ENCODE measurements around the gene NAV3.

The NAV3 gene

DNA sequence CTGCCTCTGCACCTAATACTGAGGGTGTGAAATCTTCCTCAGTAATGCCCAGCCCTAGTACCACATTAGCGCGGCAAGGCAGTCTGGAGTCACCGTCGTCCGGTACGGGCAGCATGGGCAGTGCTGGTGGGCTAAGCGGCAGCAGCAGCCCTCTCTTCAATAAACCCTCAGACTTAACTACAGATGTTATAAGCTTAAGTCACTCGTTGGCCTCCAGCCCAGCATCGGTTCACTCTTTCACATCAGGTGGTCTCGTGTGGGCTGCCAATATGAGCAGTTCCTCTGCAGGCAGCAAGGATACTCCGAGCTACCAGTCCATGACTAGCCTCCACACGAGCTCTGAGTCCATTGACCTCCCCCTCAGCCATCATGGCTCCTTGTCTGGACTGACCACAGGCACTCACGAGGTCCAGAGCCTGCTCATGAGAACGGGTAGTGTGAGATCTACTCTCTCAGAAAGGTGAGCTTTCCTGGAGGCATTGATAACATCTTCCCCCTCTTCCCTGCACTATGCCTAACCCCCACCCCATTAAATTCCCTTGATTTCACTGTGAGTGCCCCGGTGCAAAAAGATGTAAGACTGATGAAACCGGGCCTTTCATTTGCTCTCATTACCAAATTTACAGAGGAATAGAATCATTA is 291.4 kb downstream of the NAV3 start:
- DNase-seq: no peak

DNA sequence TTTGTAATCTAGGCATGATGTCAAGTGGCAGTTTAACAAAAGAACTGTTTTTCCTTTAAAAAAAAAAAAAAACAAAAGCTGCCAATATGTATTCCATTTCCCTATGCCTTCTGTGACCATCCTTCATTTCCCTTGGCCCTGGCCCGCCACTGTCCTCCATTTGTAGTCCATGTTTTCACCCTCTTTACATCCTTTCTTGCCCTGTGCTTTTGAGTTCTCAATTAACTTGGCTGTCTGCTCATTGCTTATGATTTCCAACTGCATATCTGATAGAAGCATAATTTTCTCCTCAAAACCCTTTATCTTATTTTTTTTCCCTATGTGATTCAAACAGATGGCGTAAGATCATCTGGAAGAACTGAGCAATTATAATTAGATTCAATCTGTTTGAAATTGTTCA is 297.5 kb downstream of the NAV3 start:
- DNase-seq: no peak

DNA sequence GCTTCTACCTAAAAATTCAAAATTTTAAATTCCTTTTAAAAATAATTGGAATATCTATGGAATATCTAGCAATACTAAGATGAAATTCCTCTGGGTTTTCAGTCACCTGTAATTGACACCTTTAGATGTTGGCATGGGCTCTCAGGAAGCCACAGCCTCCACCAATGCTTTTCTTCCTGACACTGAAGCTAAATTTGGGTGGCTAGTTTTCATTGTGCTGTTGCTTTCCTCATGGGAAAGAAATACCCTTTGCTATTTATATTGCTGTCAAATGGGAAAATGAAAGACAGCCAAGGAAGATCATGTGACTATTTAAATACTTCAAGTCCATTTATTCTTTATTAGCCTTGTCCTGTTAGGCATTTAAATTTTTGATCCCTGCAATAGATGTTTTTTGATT is 313.0 kb downstream of the NAV3 start:
- DNase-seq: no peak

DNA sequence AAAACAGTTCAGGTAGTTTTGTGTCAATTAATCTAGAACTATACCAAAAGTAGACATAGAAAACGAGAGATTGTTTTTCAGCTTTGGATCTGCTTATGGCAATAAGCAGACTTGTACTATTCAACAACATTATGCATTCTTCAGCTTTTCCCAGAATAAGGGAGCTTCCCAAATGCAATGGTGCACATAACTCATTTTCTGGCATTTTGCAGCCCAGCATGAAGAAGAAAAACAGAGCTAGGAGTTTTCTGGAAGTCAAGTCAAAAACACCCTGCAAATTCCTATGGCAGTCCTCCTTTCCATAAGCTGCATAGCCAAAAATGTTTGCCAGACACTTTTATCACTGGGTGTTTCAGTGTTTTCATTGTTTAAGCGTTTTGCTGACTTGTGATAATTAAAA is 314.7 kb downstream of the NAV3 start:
- DNase-seq: no peak

DNA sequence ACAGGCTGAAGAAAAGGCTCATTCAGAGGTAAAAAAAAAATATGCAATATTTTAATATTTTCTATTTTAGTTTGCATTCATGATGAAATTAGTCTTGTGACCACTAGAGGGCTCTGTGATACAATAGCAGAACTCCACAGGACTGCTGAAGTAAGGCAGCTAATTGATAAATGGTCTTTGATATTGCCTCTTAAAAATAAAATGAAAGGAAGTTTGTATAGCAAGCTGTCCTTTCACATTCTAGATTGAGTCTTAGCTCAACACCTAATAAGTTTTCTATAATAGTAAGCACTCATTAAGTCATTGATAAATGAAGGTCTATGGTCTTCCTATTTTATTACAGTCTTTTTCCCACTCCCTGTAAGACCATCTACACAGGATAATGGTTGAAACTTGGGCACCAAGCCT is 315.7 kb downstream of the NAV3 start:
- DNase-seq: no peak

DNA sequence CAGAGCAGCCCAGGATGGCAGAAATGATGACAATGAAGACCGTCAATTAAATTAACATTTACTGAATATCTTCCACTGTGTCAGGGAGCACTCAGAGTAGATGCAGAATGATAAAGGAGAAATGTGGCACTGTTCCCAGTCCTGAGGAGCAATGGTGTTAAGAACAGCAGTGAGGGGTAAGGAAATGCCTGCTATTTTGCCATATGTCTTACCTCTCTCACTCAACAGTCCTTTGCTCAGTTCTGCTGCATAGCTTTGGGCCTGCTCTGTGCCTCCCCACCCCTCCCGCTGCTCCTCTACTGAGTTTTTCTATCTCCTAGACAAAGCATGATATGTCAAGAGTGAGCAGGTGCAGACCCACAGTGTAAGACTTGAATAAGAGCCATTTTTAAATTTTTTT is 318.8 kb downstream of the NAV3 start:
- DNase-seq: no peak

DNA sequence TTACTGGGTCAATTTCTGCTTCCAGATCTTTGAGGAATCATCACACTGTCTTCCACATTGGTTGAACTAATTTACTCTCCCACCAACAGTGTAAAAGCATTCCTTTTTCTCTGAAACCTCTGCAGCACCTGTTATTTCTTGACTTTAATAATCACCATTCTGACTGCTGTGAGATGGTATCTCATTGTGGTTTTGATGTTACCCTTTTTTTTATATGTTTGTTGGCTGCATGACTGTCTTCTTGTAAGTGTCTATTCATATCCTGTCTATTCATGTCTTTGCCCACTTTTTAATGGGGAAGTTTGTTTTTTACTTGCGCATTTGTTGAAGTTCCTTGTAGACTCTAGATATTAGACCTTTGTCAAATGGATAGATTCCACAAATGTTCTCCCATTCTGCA is 324.9 kb downstream of the NAV3 start:
- DNase-seq: no peak

DNA sequence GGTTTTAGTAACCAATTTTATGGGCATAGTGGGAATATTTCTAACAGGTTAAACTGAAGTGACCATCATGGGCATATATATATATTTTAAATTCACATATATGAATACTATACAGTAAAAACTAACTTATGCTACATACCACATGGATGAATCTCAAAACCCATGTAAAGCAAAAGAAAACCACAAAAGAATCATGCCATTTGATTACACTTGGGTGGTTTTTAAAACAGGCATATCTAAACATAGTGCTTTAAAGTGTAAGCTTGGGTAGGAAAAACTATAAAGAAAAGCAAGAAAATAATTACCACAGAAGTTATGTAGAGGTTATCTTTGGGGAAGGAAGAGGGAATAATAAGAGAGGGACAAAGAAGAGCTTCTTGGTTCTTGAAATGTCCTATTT is 326.1 kb downstream of the NAV3 start:
- no peak for DNase-seq

DNA sequence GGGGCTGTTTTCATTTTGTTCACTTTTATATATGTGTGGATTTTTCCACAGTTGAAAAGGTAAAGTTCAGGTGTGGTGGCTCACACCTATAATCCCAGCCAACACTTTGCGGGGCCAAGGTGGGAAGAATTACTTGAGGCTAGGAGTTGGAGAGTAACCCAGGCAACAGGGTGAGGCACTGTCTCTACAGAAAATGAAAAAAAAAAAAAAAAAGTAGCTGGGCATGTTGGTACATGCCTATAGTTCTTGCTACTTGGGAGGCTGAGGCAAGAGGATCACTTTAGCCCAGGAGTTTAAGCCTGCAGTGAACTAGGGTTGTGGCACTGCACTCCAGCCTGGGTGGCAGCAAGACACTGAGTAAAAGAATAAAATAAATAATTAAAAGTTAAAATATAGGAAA is 326.5 kb downstream of the NAV3 start:
- no peak for DNase-seq

DNA sequence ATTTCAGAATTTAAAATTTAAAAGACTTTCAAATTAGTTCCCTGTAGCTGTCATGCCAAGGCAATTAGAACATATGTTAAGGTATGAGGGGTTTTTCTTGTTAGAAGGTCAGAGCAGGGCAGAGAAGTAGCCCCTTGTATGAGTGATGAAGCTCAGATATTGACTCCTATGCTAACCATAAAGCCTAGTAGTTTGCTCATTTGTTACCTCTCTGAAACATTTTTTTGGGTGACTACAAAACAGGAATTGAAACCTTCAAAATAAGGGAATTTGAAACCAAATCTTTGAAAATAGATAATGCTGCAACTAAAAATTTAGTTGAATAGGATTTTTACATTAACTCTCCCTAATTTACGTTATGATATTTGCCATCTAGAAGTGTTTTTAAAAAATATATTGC is 333.5 kb downstream of the NAV3 start:
- no peak for DNase-seq

DNA sequence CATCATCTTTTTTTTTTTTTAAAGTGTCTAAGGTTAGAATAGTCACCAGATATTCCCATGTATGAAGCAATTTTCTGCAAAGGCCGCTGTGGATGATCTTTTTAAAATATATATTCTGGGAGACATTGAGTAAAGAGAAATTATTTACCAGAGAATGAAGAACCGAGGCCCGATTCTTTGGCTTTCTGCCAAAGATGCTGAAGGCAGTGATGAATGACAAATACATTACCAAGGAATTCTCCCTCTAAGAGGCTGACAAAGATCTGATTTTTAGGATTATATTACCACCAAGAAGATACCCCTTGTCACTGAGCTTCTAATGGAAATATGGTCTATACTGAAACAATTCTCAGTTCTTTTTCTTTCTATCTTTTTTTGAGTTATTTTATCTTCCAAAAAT is 336.8 kb downstream of the NAV3 start:
- no peak for DNase-seq

DNA sequence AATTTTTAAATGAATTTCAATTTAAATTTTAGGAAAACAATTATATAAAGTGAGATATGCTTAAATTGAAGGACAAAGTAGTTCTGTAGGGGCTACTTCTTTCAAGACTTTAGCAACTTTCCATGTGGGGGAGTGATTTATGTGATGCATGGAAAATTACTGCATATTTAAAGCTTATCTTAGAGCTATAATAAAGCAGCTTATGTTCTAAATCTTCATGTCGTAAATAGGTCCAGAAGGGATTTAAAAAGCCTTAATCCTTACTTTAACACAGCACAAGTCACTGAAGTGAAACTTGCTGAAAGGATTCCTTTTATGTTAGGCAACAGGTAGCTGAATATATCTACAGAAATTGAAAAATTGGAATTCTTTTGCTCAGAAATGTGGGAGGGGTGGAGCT is 340.4 kb downstream of the NAV3 start:
- no peak for DNase-seq

DNA sequence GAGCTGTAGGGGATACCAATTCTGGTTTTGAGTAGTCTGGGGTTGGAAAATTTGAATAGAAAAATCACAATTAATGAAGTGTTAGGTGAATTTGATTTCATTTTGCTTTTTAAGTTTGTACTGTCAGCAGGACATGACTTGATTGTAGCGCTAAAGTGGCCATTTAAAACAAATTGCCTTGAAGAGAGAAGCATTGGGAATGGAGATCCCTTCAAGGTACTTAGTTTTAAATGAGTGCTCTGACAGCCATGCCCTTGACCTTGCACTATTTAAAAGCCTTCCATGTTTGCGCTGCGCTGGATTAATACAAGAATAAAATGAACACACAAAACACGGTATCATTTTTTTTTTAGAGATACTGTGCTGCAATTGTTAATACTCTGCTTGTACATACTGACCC is 345.9 kb downstream of the NAV3 start:
- DNase-seq: no peak

DNA sequence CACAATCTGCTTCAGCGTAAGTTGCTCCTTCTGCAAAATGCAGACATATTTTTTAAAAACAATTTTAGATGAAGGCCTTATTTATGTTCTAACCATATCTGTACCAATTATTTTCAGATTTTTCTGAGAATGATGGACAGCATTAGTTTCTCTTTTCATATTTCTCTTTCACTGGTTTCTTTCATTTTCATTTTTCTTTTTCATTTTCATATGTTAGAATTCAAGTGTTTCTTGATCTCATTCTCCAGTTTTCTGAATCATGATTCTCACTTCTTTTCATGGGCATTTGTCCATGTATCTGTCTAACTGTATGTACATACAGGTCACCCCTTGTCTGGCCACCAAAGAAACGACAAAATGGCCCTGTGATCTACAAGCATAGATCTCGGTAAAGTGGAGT is 346.6 kb downstream of the NAV3 start:
- DNase-seq: no peak

DNA sequence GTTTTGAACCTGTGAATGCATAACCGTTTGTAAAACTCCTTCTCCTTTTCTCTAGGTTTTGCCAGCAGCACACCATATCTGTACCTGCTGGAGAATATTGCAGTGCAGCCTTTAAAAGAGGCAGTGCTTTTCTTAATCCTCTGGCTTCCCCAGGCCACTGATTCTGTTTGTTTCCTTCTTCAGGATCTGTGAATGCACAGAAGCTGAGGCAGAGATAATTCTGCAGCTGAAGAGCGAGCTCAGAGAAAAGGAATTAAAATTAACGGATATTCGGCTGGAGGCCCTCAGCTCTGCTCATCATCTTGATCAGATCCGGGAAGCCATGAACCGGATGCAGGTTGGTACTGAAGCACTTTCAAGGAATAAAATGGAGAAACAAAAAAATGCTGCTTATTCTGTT is 348.7 kb downstream of the NAV3 start:
- DNase-seq: no peak

DNA sequence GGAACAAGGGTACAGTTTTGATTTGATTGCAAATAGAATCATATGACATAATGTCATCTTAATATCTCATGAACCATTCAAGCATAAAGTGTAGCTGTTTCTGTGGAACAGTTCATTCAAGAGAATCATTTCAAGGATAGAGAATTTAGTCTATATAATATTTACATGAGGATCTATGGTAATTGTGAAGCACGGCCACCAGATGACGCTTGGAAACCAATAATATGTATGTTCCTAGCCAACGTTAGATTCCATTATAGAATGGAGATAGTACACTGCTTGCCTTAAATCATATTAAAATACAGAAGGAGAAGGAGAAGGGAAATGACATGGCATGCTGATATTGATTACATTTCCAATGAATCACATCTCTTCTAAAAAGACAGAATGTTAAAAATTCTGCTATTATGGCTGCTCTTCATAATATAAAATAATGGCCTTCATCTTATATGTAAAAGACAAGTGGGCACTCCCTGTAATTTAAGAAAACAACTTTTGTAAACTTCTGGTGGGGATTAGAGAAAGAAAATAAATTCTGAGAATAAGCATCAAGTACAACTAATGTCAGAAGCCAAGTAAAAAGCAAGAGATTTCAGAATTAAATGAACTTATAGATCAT is 351.0 kb downstream of the NAV3 start:
- DNase-seq: no peak

DNA sequence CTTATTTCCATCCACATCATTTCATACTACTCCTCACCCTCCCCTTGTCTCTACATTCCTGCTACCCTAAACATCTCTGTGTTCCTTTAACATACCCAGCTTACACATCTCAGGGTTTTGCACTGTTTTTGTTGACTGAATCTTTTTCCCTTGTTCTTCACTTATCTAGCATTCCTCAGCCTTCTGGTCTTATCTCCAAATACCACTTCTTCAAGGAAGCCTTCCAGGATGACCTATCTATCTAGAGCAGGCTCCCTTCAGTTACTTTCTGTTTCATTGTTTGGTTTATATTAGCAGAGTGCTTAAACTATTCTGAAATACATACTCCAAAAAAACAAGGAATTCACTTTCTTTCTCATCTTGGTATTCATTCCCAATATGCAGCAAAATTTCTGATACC is 353.1 kb downstream of the NAV3 start:
- no peak for DNase-seq

DNA sequence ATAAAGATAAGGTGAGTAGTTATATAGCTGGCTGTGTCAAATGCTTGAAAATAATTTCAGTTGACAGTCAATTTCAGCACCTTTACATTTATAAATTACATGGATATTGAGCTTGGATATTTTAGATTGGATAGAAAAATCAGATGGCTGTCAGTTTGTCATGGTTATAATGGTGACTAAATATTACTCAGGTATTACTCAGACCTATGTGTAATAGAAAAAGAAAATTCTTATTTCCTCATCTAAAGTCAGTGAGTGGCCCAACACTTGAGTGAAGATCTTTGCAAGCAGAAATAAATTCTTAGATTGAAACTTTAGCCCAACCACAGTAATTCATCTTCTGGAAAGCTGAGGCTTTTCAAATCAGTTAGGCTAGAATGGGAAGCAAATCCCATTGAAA is 354.4 kb downstream of the NAV3 start:
- no peak for DNase-seq

DNA sequence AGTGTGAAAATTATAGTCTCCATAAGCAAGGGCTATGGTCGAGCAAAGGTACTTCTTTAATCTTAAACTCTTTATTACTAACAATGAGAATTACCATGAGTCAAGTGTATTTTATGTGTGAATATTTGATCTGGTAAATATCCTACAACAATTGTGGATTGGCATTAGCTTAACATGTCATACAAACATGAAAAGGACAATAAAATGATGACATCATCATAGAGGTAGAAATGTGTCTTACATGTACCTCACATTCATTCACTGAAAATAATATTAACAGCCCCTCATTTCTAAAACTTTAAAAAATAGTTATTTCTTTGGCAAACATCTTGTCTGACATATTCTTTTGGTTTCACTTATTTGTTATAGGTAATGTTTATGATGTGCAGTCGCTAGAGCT is 355.0 kb downstream of the NAV3 start:
- no peak for DNase-seq

DNA sequence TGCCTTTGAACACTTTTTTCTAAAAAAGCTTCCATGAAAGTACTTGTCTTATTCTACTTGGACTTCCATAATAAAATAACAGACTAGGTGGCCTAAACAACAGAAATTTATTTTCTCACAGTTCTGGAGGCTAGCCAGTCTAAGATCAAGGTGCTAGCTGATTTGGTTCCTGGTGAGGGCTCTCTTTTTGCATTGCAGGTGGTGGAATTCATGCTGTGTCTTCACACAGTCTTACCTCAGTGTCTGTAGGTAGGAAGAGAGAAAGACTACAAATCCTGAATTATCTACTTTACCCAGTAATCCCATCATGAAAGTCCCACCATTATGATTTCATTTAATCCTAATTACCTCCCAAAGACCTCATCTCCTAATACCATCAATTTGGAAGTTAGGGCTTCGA is 356.0 kb downstream of the NAV3 start:
- no peak for DNase-seq

DNA sequence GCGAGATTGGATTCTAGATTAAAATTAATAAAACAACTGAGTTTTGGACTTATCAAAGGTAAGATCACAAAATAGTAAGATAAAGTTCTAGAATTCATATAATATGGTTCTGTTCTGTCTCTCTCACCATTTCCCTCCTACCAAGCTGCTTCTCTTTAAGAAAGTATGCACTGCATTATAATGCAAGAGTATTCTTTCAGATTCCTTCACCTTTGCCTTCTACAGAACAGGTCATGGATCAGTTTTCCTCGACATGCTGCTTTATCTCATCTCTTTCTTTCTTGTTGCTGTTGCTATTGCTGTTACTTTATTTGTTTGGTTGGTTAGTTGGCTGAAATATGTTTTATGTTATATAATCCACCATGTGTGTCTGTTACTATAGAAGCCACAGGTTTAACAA is 357.0 kb downstream of the NAV3 start:
- DNase-seq: no peak

DNA sequence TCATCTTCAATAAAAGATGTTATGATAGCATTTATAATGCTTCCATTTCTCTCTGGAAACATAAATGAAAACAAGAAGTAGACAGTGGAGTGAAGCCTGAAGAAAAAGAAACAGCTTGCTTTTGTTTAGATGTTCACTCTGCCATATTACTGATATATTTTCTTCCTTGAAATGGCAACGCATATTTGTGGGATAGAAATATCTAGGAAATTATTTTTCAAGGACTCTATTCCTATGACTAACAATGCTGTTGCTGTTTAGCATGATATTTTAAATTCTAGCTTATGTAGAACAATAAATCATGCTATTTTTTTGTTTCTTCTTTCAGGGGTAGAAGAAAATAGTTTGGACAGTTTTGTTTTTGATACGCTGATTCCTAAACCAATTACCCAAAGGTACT is 359.0 kb downstream of the NAV3 start:
- no peak for DNase-seq

DNA sequence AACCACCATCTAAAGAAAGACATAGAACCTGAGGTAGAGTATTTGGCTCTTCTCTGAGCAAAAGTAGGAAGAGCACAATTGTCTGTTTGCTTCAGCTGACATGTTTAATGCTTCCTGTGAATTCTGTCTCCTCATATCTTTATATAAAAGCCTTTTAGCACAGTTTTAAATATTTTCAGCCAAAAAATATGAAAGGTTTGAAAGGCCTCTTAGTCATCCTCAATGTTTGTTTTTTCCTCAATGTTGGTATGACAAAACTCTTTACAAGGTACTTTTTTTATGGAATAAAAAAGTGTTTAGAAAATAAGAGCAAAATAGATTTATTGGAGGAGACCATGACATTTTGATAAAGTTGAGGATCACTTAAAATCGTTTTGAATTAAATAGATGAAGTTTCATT is 360.9 kb downstream of the NAV3 start:
- no peak for DNase-seq

DNA sequence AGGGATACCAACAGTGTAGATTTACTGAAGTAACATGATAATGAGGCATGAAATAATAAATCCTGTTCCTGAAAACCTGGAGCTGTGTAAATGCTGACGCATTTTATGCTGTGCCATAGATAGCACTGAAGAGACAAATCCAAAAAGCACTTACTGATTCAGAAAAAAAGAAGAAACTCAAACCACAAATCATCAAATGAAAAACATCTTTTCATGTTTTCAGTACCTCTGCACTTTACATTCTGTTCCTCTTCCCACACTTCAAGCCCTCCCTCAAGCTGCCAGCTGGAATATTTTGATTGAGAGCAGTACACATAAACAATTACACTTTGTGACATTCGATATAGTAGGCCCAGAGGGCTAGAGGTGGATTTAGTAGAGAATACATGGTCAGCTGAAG is 362.3 kb downstream of the NAV3 start:
- no peak for DNase-seq

DNA sequence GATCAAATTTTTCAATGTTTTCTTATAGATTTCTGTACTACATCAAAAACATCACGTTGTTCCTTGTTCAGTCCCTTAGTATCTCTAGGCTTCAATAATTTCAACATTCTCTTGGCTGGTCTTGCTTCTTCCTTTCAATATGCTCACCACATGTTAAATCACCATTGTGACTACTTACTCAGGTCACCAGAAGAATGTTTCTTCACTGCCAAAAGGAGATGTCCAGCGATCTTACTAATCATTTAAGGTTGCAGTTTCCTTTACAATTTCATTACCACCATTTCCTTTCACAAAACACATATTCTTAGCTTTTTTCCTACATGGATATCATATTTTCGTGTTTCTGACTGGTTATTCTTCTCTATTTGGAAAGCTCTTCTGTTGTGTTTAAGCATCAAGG is 363.8 kb downstream of the NAV3 start:
- no peak for DNase-seq

DNA sequence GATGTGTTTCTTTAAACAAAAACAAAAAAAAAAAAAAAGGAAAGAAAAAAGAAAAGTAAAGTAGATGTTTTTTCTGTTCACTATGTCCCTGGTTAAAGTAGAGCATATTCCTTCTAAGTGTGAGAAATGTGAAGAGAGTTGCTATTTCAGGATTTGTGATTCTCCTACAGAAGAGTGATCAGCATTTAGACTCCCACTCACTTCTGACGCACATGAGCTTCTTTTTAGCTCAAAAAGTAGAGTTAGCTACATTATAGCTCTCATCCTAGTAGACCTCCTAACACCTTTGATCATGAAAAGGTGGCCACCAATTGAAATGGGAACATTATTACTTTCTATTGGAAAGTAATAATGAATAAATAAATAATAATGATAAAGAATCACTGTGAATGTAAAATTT is 368.2 kb downstream of the NAV3 start:
- DNase-seq: no peak
